NCI-H69 (cell line): ENCODE measurements around the gene ZNG1B.
"Not testable (repeated sequence)": the region's sequence is repeated elsewhere in the genome, so short reads cannot be mapped to it uniquely, and the experiment has no call there.

ENCODE experiments used
- DNase-seq: peaks from one replicate; lab custom pipeline; 2025; lab: John Stamatoyannopoulos, UW

Gene ZNG1B

GRCh38 chr2:113503094-113504042 is 65.9 kb downstream of the ZNG1B start:
- DNase-seq, result not testable (repeated sequence)

DNA sequence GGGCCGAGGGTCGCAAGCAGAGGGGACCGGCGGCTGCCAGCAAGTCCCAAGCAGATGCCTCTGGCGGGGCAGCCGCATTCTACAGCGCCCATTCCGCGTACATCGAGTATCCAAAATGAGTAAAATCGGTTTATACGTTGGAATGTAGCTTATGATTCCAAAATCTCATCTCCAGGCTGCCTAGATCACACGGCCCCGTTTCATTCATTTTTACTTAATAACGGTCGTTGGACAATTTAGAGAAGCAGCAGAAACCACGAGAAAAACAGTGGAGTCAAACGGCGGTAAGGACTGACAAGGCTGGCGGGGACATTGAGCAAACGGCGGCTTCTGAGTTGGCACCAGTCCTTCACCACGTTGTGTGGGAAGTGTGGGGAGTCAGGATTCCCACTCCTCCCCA is 66.6 kb downstream of the ZNG1B start:
- DNase-seq, result not testable (repeated sequence)

- not testable (repeated sequence) for DNase-seq
These were observed 70.1 kb downstream of the ZNG1B start for GRCh38 chr2:113507394-113508140.

DNA sequence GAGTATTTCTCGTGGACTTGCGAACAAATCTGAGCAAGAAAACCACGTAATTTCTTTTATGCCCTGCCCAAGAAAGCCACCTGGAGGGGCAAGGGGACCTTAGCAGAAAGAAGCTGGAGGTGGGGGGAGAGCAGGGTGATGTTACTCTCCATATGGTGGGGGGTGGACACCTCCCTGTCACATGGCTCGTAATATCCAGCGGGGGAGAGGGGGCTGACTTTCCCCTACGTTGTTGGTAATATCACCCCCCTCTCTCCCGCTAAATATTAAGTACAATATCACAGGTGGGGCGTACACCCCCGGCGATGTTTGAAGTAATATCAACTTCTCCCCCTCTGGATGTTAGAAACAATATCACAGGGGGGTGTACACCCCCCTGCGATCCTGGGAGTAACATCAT is 70.7 kb downstream of the ZNG1B start:
- not testable (repeated sequence) for DNase-seq

DNA sequence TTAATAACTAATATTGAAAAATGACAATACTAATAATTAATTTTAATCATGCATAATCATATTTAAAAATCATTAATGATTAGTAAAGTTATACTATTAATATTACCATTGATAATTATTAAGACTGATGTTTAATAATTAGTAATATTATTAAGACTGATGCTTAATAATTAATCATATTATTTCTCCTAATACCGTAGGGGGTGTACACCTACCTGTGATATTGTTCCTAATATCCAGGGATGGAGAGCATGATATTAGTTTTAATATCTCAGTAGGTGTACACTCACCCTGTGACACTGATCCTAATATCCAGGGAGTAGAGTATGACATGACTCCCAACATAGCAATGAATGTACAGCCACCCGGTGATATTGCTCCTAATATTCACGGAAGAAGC is 73.4 kb downstream of the ZNG1B start:
- not testable (repeated sequence) for DNase-seq

DNA sequence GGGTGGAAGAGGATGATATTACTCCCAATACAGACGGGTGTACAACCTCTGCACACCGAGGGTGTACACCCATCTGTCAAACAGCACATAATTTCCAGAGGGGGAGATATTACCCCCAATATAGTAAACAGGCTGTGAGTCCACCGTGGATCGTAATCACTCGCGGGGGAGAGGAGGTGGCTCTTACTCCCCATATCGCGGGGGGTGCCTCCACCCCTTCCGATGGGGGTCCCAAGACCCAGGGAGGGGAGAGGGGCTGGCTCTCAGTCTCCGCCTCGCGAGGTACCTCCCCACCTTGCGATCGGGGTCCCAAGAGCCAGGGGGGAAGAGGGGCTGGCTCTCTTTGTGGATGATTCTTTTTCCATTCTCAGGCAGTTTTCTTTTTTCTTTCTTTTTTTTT is 74.4 kb downstream of the ZNG1B start:
- DNase-seq, result not testable (repeated sequence)

GRCh38 chr2:113515457-113515856 is 78.0 kb downstream of the ZNG1B start:
- not testable (repeated sequence) for DNase-seq

GRCh38 chr2:113515995-113516394 is 78.5 kb downstream of the ZNG1B start:
- not testable (repeated sequence) for DNase-seq

DNA sequence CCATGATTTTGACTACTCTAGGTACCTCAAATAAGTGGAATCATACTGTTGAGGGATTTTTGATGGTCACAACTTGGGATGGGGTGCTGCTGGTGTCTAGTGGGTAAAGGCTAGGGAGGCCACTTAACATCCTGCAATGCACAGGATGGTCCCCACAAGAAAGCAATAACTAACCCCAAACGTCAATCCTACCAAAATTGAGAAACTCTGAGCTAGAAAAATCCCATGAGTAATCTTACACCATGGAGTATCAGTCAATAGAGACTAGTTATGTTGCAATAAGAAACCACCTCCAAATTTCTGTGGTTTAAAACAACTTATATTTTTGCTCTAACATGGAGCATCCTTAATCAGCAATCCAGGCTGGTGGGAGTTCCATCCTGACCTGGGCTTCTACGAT is 79.5 kb downstream of the ZNG1B start:
- DNase-seq, result not testable (repeated sequence)

DNA sequence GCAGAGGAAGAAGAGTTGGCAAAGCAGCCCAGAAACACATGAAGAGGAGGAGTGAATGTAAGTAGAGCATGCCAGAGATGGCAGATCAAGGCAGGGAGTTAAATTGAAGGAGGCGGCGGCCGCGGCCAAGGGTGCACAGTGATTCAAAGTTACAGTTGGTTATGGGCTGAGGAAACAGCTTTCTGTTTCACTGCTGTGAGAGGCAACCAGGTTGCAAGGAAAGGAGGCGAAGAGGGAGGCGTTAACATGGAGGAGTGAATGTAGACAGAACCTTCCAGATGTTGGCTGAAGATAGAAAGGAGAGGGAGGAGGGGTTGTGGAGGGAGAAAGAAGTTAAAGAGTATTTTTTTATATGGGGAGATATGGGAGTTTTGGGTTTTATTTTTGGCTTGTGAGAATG is 83.3 kb downstream of the ZNG1B start:
- not testable (repeated sequence) for DNase-seq

DNA sequence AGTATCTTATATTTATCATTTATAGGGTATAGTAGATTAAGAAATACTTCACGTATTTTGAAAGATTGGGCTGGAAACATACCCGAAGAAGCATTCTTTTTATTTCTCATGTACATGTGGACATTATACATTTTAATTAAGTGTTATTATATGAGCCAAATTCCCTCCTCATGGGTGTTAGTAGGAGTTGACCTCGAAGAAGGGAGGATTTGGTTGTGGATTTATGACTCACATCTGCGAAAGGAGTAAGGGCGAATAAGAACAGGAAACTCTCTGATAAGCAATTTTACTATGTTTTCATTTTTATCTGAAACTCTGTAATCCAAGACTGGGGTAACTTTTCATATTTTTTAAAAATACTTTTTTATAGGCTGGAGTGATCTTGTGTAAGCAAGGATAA is 84.0 kb downstream of the ZNG1B start:
- not testable (repeated sequence) for DNase-seq

- DNase-seq, result not testable (repeated sequence)
These were observed 87.5 kb downstream of the ZNG1B start for GRCh38 chr2:113524986-113525385.

DNA sequence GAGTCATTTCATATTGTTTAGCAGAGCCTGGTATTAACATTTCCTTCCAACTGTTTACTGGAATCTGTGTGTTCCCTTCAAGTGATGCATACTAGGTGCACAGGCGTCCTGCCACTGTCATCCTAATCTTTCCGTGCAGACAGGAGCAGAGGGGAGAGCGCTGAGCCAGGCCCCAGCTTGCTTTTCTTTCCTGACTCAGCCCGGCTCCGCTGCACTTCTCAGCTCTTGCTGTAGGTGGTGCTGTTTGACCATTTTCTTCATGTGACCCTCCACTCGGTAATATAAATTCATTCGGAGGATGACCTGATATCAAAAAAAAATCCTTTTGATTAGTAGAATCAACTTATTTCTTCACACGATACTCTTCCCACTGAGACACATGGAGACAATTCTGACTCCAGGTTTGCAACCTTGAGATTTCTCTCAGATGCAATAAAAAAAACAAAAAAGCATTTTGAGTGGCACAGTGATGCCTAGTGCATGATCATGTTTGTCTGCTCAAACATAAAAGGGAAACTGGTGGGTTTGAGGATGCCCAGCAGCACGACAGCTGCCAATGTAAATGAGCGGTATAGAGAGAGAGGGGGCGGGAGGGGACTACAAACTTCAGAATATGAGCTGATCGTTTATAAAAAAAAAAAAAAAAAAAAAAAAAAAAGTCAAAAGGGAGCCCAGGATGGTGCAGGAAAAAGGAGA is 90.0 kb downstream of the ZNG1B start:
- DNase-seq, result not testable (repeated sequence)

DNA sequence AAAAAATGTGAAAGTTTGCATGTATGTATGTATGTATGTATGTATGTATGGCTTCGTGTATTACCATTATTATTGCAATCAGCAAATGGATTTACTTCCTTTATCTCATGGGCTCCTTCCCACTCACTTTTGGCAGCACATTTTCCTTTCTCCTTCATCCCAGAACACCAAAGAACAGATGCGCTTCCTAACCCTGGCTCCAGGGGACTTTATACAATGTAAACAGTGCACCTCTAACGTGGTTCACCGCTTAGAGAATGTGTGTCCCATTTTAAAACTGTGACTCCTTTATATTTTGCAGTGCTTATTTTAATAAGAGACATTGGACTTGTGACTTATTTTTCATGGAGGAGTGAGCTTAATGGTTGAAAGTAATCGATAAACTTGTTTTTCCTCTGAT is 90.6 kb downstream of the ZNG1B start:
- DNase-seq, result not testable (repeated sequence)

- DNase-seq, result not testable (repeated sequence)
These were observed 91.4 kb downstream of the ZNG1B start for GRCh38 chr2:113528904-113529303.

- not testable (repeated sequence) for DNase-seq
These were observed 95.5 kb downstream of the ZNG1B start for GRCh38 chr2:113532991-113533390.

- DNase-seq, result not testable (repeated sequence)
These were observed 99.1 kb downstream of the ZNG1B start for GRCh38 chr2:113536573-113536972.

DNA sequence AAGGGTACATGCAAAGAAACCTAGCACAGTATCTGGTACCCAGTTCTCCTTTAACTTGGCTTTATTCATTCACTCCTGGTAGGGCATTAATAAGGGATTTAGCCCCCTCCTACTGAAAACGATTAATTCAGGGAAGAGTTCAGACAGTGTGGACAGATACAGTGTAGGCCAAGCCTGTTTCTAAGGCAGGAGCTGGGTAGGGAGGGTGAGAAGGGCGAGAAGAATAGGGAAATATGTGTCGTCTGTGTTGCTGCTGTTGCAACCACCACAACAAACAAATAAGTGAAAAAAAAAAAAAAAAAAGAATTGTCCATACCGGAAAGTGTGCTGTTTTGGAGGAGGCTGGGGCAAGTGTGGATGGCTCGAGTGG is 103.3 kb downstream of the ZNG1B start:
- DNase-seq, result not testable (repeated sequence)

- not testable (repeated sequence) for DNase-seq
These were observed 103.9 kb downstream of the ZNG1B start for GRCh38 chr2:113541204-113541975.

- DNase-seq, result not testable (repeated sequence)
These were observed 104.5 kb downstream of the ZNG1B start for GRCh38 chr2:113541976-113542485.

GRCh38 chr2:113542529-113542928 is 105.0 kb downstream of the ZNG1B start:
- not testable (repeated sequence) for DNase-seq
